Stimulated activated effector memory CD8-positive, alpha-beta T cell treated with anti-CD3 and anti-CD28 coated beads, Interleukin-12 subunit alpha, Interleukin-12 subunit beta, amount 100 ng/mL, for 72 hours (primary cell): Measurements from ENCODE around the gene HES6.
A peak's percentile ranks its signal among the peaks of the same experiment; 100 is the strongest.

Source experiments
- ATAC-seq: fragments of 150-1000 bp; cut with Tn5 transposase; 2 replicates; pipeline ENCODE4 v1.10.0; 2021
- DNase-seq, 2 donors: peaks; one replicate each; pipeline ENCODE4 v3.0.0; 2021 to 2022; ENCODE audit warnings: low spot score in 2 of 2
- H3K27ac Mint-ChIP-seq: one replicate; pipeline ENCODE4 v1.8.0; 2022; ENCODE audit warnings: mild to moderate bottlenecking, mixed read lengths
- H3K36me3 Mint-ChIP-seq: one replicate; pipeline ENCODE4 v1.8.0; 2022; ENCODE audit warnings: mild to moderate bottlenecking, mixed read lengths
- H3K4me1 Mint-ChIP-seq: one replicate; pipeline ENCODE4 v1.8.0; 2022; ENCODE audit warnings: mixed read lengths
- H3K4me3 Mint-ChIP-seq: one replicate; pipeline ENCODE4 v1.8.0; 2022; ENCODE audit warnings: mild to moderate bottlenecking, mixed read lengths
- H3K9me3 Mint-ChIP-seq: one replicate; pipeline ENCODE4 v1.8.0; 2022; ENCODE audit warnings: mixed read lengths

The HES6 gene

DNA sequence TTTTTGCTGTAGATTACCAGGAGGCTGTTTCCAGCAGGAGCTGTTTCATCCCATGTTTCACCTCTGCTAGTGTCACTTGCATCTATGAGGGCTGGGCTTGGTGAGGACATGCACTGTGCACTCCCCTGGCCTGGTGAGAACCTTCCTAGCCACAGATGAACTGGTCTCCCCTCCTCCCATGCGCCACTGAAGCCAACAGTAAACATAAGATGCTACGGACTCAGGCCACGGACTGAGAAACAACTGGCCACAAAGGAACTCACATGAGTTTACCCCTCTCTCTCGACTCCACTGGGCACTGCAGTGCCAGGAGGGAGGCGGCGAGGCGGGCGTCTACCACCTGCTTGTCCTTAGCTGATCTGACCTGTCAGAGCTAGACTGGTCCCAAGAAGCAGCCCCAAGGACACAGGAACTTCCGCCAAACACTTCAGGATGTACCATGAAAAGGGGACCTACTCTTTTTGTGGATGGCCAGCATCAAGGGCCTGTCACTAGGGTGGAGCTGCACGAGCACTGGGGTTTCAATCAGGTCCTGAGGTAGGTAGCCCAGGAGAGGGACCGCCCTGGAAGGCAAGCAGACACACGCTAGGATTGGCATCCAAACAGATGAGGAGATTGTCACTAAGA is 22.8 kb upstream of the HES6 start:
- ATAC-seq: no peak
- Mint-ChIP-seq H3K4me3 (no peak overlapping the region), H3K4me1 (peaks cover 8% of the 10 kb centered on the region), H3K27ac (no peak overlapping the region), H3K9me3 (no peaks in the 10 kb centered on the region), H3K36me3 (peaks cover 36% of the 10 kb centered on the region)
- DNase-seq: no peak

GRCh38 chr2:238261718-238262375 is 22.0 kb upstream of the HES6 start:
- no peak overlapping the region for H3K4me3 Mint-ChIP-seq
- peaks cover 8% of the 10 kb centered on the region for H3K4me1 Mint-ChIP-seq
- peaks cover 35% of the 10 kb centered on the region for H3K36me3 Mint-ChIP-seq
- ATAC-seq (no peak), DNase-seq (no peak)
- no peak overlapping the region for H3K27ac Mint-ChIP-seq
- no peaks in the 10 kb centered on the region for H3K9me3 Mint-ChIP-seq

DNA sequence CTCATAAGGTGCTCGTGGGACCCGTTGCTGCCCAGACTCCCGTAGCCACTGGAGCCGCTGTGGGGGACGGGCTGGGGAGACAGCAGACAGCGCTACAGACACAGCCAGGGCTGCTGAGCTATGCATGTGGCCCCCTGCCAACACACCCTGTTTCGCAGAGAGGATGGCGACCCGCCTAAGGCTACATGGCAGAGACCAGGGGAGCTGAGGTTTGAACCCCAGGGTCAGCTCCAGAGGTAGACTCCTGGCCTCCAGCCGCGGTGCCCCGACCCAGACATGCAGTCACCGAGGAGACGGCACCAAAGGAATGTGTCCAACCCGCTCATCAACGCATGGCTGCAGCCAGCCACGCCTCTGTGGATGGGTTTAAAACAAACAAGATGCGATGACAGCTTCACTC is 21.0 kb upstream of the HES6 start:
- Mint-ChIP-seq H3K27ac (no peak overlapping the region), H3K9me3 (no peaks in the 10 kb centered on the region), H3K4me1 (peaks cover 8% of the 10 kb centered on the region), H3K36me3 (peaks cover 36% of the 10 kb centered on the region), H3K4me3 (no peak overlapping the region)
- ATAC-seq (no peak), DNase-seq (no peak)

GRCh38 chr2:238259061-238260020 is 19.5 kb upstream of the HES6 start:
- Mint-ChIP-seq H3K36me3 (peaks cover 45% of the 10 kb centered on the region), H3K9me3 (no peaks in the 10 kb centered on the region), H3K27ac (no peak overlapping the region), H3K4me3 (no peak overlapping the region), H3K4me1 (peaks cover 8% of the 10 kb centered on the region)
- ATAC-seq: no peak
- DNase-seq: no peak

DNA sequence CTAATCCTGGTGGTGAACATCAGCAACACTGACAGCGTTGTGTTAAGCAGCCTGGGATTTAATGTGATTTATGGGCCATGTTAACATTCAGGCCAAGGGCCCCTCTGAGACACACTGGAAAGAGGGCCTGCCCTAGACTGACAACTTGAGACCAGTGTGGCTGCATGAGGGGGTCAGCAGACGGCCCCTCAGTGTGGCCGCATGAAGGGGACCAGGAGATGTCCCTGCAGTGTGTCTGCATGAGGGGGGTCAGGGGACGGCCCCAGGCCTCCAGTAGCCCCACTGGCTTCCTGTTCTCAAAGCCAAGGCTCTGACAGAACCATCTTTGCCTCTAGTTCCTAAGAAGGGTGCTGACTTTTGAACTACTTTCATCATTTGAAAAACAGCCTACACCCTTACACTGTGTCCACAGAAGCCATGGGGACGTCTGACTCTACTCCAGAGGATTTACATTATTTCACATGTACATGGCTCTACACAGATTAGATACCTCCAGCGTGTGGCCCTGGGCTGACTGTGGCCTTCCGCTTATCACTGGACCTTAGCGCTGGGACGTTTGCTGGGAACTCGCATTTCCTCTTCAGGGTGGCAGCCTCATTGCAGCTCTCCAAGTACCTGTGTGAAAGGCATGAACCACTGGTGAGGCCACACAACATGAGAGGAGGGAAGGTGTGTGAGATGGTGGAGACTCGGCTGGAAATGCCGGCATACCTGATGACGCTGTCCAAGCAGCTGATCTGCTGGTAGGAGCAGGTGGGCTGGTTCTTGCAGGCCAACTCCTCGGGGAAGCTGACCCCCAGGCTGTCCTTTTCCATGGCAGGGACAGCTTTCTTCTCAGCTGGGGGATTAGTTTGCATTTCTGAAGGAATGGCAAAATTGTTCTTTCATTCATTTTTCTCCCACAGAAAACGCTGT is 18.2 kb upstream of the HES6 start:
- Mint-ChIP-seq H3K36me3 (peaks cover 44% of the 10 kb centered on the region), H3K9me3 (no peaks in the 10 kb centered on the region), H3K4me3 (no peak overlapping the region), H3K4me1 (no peaks in the 10 kb centered on the region), H3K27ac (no peak overlapping the region)
- ATAC-seq: no peak
- no peak for DNase-seq

DNA sequence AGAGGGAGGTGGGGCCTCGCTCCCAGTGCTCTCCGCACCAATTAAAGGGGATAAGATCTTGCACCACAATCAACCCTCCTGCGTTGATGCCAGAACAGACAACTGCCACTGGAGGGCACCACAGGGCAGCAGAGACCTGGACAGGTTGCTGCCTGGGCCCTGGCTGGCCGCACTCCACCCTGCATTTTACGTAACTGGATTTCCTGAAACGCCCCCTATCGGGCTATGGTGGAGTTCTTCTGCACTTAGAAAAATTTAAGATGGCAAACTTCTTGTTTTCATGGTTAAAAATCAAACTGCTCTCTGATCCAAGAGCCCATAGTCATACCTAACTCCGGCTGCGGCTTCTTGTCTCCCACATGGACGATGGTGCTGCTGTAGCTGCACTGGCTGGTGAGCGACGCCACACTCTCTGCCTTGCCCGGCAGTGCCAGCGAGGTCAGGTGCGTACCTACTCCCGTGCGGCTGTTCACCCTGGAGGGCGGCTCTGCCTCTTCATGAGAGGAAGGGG is 16.8 kb upstream of the HES6 start:
- H3K27ac Mint-ChIP-seq: no peak overlapping the region
- ATAC-seq (peak; percentile 85), DNase-seq (peak; percentile 36 to 78)
- peaks cover 56% of the 10 kb centered on the region for H3K36me3 Mint-ChIP-seq
- H3K4me3 Mint-ChIP-seq: no peak overlapping the region
- H3K9me3 Mint-ChIP-seq: no peaks in the 10 kb centered on the region
- H3K4me1 Mint-ChIP-seq: no peaks in the 10 kb centered on the region

DNA sequence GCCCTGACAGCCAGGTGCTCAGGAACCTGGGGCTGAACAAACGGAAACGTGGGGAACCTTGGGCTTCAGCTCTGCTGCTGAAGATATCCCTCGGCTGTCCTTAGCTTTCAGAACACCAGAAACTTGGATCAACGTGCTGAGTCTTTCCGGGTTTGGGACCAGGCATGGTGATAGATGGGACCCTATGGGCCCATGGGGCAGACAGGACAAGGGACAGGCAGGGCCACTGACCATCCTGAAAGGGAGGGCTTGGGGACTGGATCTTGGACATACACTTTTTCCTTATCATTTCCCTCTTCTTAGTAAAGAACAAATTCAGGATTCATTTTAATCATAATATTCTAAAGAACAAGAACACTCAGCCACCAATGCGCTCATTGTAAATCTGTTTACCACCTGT is 16.3 kb upstream of the HES6 start:
- DNase-seq (no peak), ATAC-seq (no peak)
- Mint-ChIP-seq H3K27ac (no peak overlapping the region), H3K36me3 (peaks cover 61% of the 10 kb centered on the region), H3K4me1 (no peaks in the 10 kb centered on the region), H3K9me3 (no peaks in the 10 kb centered on the region), H3K4me3 (no peak overlapping the region)

- ATAC-seq (no peak), DNase-seq (no peak)
- H3K9me3 Mint-ChIP-seq: no peaks in the 10 kb centered on the region
- no peaks in the 10 kb centered on the region for H3K4me1 Mint-ChIP-seq
- H3K27ac Mint-ChIP-seq: no peak overlapping the region
- H3K36me3 Mint-ChIP-seq: peaks cover 65% of the 10 kb centered on the region
- H3K4me3 Mint-ChIP-seq: no peak overlapping the region
These were observed 15.8 kb upstream of the HES6 start for GRCh38 chr2:238255636-238256035.

DNA sequence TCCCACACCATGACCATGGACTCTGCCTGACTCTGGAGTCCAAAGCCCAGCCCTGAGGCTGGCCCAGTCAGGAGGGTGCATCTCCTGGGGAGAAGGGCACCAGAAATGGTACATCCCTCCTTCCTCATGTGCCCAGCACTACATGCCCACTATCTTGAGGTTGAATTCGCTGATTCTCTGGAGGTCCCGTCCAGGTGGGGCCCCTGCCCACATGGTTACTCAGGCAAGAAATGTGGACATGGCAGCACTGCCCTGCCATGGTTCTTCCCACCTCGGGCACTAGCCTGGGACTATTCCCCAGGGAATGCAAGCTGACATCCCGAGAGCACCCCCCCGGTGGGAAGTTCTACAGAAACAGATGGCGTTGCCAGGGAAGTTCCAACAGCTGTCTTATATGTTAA is 15.3 kb upstream of the HES6 start:
- Mint-ChIP-seq H3K27ac (peak overlapping the region; percentile 27), H3K4me3 (no peak overlapping the region), H3K9me3 (no peaks in the 10 kb centered on the region), H3K4me1 (no peaks in the 10 kb centered on the region), H3K36me3 (peaks cover 60% of the 10 kb centered on the region)
- DNase-seq (no peak), ATAC-seq (no peak)

GRCh38 chr2:238254095-238254723 is 14.4 kb upstream of the HES6 start:
- Mint-ChIP-seq H3K9me3 (no peaks in the 10 kb centered on the region), H3K36me3 (peaks cover 59% of the 10 kb centered on the region), H3K4me3 (no peak overlapping the region), H3K27ac (peak overlapping the region; percentile 27), H3K4me1 (no peaks in the 10 kb centered on the region)
- no peak for ATAC-seq
- DNase-seq: no peak

DNA sequence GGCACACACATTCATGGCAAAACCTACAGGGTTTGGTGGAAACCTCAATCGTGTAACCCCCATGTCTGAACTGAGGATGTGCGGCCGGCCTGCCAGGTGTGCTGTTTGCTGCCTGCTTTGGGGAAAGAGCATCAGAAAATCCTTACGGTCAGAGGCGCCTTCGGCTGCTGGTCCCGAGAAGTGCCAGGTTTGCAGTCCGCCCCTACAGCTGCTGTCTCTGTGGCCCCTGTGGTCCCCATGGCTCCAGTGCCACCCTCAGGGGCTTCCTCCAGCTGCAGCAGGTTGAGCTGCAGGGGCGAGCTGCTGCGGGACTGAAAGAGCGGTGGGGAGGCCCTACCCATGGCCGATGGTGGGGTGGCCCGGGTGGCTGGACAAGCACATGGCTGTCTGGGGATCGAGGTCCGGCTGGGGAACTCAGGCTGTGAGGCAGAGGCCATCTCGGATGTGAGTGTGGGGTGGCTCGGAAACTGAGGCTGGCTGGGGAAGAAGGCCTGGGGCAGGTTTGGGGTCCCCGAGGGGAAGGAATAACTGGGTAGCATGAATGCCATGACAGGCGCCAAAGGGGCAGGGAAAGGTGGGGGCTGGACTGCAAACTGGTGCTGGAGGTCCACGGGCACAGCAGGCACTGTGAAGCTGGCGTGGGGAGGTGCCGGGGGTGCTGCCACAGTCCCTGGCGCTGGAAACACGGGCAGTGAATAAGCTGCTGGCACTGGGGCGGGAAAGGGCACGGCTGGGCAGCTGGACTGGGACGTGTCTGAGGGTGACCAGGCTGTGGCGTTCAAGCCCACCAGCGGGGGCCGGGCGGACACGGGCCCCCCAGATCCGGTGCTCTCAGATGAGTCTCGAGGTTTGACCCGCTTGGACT is 13.2 kb upstream of the HES6 start:
- Mint-ChIP-seq H3K27ac (no peak overlapping the region), H3K4me3 (no peak overlapping the region), H3K4me1 (no peaks in the 10 kb centered on the region), H3K36me3 (peaks cover 59% of the 10 kb centered on the region), H3K9me3 (no peaks in the 10 kb centered on the region)
- no peak for ATAC-seq
- no peak for DNase-seq

DNA sequence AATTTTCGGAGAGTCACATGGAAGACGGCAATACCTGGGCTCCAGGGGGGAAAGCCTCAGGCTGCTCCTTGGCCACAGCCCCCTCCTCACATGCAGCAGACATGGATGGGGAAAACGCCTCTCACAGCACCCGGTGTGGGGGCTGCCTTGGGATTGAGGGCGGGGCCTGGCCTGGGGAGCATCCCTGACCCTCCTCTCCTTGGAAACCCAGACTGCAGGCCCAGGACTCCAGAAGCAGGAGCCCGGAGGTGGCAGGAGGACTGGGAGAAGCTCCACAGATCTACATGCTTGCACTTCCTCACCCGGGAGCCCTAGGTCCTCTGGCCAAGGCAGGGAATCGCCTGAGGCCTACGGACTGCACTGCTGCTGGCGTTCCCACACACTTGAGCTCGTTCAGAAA is 12.1 kb upstream of the HES6 start:
- peaks cover 63% of the 10 kb centered on the region for H3K36me3 Mint-ChIP-seq
- no peak overlapping the region for H3K4me3 Mint-ChIP-seq
- no peaks in the 10 kb centered on the region for H3K9me3 Mint-ChIP-seq
- no peaks in the 10 kb centered on the region for H3K4me1 Mint-ChIP-seq
- DNase-seq (no peak), ATAC-seq (no peak)
- H3K27ac Mint-ChIP-seq: no peak overlapping the region

DNA sequence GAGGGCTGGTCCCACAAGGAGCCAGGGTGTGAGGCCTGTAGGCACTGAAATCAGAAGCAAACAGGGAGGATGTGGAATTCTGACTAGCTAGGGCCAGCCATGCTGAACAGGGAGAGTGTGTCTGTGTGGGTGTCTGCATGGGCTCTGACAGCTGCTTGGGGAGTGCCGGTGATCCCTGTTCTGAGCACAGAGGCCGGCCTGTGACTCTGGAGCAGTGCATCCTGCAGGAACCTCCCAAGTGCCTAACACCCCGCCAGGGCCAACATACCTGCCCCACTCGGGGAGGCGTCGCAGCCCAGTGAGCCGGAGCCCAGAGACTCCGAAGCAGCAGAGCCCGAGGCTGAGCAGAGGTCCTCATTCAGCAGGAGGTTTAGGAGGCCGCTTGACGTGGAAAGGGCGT is 11.5 kb upstream of the HES6 start:
- ATAC-seq: no peak
- Mint-ChIP-seq H3K36me3 (peaks cover 63% of the 10 kb centered on the region), H3K4me1 (no peaks in the 10 kb centered on the region)

DNA sequence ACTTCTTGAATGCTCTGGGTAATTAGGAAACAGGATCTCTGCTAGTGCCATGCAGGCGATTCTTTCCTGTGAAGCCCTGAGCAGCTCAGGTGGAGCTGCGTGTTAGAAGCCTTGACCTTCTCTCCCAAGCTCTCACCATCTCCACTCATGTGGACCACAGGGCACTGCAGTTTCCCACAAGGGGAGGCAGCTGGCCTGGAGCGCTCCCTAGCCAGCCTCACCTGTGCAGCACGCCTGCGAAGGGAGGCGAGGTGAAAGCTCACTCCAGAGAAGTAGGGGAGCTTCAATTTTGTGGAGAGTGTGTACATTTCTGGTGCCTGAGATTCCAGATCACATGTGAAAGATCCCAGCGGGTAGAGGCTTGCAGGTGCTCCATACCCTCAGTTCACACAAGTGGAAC is 11.1 kb upstream of the HES6 start:
- ATAC-seq (no peak), DNase-seq (no peak)
- Mint-ChIP-seq H3K9me3 (no peaks in the 10 kb centered on the region), H3K36me3 (peaks cover 63% of the 10 kb centered on the region), H3K4me3 (no peak overlapping the region), H3K27ac (no peak overlapping the region), H3K4me1 (no peaks in the 10 kb centered on the region)

More for the DNA sequence above, 11.5 kb upstream of the HES6 start:
- DNase-seq: no peak
- H3K9me3 Mint-ChIP-seq: no peaks in the 10 kb centered on the region
- no peak overlapping the region for H3K27ac Mint-ChIP-seq
- H3K4me3 Mint-ChIP-seq: no peak overlapping the region
